SKM-1 (cell line): ENCODE measurements around the gene SNX25.
A peak's percentile ranks its signal among the peaks of the same experiment; 100 is the strongest.
"Not testable (repeated sequence)": the region's sequence is repeated elsewhere in the genome, so short reads cannot be mapped to it uniquely, and the experiment has no call there.

ENCODE experiments used
- DNase-seq: peaks from one replicate; lab custom pipeline; 2025; ENCODE audit not compliant: unreplicated experiment; lab: John Stamatoyannopoulos, UW

The SNX25 gene

DNA sequence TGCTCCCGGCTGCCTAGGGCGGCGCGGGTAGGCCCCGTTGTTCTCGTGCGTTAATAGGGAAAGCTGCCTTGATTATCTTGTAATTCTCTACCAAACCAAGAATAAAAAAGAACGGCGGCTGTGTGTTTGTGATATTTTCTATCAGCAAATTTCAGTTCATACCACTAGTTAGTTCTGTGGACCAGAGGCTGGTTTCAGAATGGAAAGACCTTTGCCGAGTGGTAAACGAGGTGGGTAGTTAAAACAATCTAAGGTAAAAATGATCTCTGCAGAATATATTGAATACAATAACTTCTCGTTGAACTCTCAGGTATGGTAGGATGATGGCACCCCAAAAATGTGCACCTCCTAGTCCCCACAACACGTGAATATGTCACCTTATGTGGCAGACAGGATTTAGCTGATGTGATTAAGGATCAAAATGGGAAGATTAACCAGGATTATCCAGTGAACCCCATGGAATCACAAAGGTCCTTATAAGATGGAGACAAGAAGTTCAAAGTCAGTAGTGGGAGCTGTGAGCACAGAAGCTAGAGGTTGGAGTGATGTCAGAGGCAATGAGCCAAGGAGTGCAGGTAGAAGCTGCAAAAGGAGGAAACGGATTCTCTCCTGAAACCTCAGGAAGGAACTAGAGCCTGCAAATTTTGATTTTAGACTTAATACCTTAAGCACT, 5.0 kb upstream of the SNX25 start:
- no peak for DNase-seq

DNA sequence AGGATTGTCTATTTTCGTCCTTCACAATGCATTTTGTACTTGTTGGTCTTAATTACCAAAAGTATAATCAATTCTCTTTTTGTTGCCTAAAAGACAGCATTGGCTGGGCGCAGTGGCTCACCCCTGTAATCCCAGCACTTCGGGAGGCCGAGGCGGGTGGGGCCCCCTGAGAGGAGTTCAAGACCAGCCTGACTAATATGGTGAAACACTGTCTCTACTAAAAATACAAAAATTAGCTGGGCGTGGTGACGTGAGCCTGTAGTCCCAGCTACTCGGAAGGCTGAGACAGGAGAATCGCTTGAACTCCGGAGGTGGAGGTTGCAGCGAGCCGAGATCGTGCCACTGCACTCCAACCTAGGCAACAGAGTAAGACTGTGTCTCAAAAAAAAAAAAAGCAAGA, 4.3 kb upstream of the SNX25 start:
- not testable (repeated sequence) for DNase-seq

DNA sequence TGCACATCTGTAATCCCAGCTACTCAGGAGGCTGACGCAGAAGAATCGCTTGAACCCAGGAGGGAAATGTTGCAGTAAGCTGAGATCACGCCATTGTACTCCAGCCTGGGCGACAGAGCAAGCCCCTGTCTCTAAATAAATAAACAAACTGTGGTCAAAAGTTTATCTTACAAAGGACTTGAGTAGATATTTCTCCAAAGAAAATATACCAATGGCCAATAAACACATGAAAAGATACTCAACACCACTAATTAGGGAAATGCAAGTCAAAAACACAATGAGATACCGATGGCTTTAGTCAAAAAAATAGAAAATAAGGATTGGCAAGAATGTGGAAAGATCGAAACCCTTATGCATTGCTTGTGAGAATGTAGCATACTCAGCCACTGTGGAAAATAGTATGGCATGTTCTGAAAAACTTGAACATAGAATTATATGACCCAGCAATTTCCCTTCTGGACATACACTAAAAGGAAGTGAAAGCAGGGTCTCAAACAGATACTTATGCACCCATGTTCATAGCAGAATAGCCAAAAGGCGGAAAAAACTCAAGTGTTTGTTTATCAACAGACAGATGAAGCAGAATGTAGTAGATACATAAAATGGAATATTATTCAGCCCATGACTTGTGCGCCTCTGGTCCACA, 3.6 kb upstream of the SNX25 start:
- DNase-seq: no peak

DNA sequence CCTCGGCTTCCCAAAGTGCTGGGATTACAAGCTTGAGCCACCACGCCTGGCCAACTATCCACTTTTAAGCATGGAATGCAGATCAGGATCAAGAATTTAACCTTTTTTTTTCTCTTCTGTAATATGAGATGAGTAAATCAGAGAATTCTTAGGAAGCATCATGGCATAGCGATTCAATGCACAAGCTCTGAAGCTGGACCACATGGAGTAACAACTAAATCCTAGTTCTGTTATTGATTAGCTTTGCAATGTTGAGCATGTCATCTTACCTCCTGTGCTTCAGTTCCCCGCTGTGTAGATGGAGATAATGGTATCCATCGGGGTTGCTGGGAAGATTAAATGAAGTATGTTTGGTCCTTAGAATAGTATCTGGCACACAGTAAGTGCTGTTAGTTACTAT, 1.9 kb upstream of the SNX25 start:
- no peak for DNase-seq

DNA sequence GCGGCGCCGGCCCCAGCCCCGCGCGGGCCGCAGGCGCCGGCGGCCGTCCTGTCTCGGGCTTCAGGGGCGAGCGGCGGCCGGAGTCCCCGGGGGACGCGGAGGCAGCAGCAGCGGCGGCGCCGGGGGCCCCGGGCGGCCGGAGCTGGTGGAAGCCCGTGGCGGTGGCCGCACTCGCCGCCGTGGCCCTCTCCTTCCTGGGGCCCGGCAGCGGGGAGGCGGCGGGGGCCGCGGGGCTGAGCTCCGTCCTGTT, 379 bp downstream of the SNX25 start:
- not testable (repeated sequence) for DNase-seq

DNA sequence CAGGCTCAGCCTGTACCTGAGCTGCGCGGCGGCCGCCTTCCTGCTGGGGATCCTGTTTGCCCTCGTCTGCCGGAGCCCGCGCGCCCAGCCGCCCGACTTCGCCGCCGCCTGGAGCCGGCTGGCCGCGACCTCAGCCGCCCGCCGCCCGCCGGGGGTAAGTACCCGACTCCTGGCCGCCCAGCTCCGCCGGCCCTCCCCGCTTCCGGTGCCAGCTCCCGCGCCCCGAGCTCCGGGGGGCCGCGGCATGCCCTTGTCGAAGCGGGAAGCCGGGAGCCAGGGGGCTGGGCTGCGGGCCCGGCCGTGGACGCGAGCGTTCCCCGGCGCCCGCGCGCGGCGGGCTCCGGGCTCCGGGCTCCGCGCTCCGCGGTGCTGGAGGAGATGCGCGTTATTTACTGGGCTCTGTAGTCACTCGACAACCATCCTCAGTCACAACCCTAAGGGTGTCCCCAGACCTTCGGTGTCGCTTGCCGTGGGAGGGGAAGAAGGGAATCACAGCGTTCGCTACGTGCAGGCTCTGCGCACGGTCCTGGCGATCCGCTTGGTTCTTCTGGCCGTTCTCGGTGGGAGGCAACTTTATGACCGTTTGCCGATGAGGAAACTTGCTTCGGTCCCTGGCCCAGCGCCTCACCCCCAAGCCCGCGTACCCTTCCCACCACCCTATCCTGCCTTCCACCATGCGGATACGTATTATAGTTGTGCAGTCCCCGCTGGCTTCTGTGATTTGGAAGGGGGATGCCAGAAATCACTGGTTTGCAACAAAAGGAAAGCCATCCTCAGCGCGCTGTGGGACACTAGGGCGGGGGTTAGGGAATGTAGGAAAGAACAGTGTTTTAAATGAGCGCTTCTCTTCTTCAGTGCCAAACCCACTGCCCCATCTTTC, 944 bp downstream of the SNX25 start:
- DNase-seq: no peak

DNA sequence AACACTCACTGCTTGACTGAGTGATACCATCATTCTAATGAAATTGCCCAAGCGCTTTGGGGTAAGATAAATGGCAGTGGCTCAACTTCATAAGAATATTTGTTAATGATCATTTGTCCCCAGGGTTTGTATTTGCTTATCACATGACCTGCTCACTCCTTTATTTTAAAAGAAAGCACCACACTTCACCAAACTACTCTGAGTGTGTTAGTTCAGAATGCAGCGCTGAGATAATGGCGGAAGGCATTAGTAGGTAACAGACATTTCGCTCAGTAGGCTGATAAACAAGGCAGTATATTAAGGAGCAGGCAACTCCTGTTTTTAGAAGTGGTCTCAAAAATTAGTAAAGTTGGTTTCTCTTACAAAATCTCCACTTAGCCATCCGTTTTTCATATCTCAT, 1.6 kb downstream of the SNX25 start:
- no peak for DNase-seq

DNA sequence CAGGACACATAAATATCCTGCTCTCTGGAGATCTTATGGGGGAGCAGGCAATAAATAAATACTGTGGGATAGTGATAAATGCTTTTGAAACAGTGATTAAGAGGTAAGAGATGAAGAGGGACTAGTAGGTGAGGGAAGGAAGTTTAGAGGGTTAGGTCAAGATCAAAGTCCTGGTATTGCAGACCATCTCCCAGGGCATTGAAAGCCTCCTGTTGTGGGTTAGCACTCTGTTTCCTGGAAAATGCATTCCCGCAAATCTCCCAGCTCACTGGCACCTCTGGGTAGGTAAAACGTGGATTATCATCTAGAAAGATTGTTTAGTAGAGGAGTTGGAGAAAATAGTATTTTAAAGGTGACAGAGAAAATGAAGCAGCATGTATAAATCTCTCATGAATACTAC, 2.2 kb downstream of the SNX25 start:
- no peak for DNase-seq

DNA sequence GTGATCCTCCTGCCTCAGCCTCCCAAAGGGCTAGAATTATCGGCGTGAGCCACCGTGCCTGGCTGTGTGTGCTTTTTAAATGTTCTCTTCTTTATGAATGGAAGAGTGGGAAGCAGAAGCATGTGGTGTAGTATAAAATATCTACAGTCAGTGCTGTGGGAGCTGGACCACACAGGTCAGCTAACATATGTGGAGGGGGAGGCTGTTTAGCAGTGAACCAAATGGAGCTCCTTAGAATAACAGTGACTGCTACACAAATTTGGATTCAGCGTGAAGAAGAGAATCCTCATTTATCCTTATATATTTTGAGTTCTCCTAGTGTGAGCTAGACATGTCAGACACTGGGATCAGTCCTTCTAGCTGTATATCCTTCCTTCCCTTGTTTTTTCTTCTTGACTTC, 3.2 kb downstream of the SNX25 start:
- DNase-seq: no peak

DNA sequence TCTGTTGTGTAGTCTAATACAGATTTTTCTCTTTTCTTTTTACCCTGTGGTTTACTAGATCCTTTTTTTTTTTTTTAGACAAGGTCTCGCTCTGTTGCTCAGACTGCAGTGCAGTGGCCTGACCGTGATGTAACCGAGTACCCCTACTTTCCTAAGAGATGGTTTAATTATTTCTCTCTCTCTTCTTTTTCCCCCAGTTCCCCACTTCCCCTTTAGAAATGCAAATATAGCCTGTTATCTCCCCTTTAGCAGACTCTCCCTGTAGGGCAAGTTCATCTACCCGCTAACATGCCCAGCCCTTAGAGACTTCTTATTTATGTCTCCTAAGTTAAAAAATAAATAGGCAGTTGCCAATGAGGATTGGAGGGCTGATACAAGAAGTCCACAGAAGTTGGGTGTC, 4.5 kb downstream of the SNX25 start:
- DNase-seq: peak; percentile 21

DNA sequence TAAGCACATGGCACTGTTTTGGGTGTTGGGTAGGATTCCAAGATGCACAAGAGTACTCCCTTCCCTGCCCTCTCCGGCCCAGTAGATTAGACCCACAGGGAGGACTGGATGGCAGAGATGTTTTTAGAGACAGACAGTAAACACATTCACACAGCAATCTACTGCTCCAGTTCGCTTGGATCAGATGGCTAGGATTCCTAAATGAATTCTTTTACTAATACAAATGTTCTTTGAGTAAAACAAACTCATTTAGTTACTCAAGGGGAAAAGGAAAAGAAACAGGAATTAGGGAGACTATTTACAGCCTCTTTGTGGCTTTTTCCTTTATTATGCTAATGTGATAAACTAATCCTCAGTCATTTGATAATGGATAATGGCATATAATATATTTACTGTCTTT, 5.9 kb downstream of the SNX25 start:
- DNase-seq: no peak

DNA sequence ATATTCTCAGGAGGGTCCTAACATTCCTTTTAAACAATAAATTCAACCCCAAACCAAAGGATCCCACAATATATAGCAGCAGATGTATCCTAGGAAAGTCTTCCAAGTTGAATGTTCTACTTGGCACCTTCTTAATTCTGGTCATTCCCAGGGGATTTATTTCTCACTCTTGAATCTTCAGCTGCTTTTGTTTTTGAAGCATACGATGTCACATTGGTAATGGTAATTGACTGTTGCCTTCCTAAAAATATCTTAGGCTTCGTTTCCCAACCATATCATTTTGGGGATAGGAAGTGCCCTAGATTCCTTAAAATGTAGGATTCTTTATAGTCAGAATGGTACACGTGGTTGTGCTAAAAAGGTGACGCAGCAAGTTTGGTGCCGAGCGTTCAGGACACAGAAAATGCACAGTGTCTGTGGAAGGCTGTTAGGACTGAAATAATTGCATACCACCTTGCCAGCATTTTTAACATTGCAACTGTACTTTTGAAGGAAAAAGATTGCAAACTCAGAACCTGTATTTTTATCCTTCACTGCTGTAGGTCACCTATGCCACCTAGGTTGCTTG, 8.1 kb downstream of the SNX25 start:
- DNase-seq: no peak

DNA sequence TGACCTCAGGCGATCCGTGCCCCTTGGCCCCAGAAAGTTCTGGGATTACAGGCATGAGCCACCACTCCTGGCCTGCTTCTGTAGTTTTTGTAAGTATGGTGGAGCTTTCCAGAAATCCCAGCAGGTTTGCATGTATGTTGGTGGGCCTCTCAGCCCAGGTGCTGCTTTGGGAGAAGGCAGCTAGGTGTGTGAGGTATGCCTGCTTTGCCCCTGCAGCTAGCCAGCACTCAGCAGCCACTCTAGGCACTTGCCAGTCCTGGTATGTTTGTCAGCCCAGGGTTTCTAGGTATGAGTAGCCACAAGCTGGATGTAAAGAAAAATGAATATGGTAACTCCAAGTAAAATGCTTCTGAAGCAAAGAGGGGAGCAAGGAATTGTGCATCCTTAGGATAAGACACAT, 8.9 kb downstream of the SNX25 start:
- no peak for DNase-seq

DNA sequence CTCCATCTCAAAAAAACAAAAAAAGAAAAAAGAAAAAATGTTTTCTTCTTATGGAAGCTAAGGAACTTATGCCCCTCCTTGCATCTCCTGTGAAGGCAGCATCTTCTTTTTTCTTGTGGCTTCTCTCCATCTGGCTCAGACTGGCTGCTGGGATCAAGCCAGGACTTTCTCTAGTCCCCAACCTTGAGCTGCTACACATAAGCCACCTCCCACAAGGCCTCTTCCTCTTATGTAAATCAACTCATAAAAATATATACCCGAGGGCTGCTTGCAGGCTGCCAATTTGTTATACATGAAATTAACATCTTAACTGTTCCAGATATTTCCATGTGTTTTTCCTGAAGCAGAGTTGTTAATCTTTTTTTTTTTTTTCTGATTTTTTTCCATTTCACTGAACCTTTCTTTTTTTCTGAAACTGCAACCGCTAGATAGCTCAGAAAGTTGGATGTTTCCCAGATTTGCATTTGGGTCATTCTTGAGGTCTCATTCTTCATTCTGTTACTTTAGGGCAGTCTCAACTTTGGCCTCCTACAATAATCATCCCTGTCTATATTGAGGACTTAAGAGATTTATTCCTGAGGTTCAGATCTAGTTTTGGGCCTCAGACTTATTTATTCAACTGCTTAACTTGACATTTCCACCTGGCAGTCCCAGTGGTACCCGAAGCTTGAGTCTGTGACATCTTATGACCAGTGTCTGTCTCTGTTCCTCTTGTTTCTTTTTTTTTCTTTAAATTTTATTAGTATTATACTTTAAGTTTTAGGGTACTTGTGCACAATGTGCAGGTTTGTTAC, 10.3 kb downstream of the SNX25 start:
- no peak for DNase-seq

DNA sequence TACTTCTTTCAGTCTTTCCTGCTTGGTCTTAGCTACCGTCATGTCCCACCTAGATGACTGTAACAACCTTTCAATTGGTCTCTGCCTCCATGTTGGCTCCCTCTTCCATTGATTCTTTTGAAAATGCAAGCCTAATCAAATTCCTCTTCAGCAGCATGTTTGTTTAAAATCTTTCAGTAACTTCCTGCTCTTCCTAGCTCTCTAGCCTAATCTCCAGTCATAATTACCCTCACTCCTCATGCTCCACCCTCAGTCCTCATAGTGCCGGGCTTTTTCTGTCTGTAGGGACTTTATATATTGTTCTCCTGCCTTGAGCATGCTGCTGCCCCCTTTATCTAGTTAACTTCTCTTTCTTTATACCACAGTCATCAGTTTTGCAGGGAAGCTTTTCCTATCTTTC, 12.1 kb downstream of the SNX25 start:
- no peak for DNase-seq

DNA sequence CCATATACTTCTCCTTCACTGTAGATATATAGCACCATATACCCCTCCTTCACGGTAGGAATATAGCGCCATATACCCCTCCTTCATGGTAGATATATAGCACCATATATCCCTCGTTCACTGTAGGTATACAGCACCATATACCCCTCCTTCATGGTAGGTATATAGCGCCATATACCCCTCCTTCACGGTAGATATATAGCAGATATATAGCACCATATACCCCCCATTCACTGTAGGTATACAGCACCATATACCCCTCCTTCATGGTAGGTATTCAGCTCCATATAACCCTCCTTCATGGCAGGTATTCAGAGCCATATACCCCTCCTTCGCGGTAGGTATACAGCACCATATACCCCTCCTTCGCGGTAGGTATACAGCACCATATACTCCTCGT, 12.5 kb downstream of the SNX25 start:
- DNase-seq: no peak

DNA sequence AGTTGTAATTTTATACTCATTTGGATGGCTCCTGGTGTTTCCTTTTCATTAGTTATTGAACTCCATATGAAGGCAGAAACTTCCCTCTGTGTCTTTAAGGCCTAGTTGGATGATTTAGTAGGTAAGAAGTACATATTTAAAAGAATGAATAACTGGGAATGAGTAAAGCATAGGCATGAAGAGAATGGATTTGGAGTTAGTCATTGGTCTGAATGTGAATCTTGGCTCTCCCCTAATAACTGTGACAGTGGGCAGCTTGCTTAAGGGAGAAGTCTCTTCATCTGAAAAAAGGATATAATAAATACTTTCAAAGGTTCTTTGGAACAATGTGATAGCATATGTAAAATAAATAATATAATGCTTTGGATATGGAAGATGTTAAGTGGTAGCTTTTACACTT, 13.2 kb downstream of the SNX25 start:
- DNase-seq: no peak

DNA sequence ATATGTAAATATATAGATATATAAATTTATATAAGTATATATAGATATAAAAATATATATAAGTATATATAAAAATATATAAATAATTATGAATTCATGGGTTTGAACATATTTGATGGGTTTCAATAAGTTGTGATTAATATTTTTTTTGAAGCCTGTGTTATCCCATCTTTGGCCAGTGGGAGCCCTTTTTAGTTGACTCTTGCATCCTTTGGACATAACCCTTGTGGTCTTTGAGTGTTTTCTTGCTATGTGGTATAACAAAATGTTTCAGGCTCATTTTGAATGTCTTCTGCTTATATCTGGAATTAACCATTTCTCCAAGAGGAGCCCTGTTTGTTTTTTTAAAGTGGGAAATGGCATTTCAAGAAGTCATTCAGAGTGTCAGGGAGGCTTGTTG, 15.2 kb downstream of the SNX25 start:
- no peak for DNase-seq

DNA sequence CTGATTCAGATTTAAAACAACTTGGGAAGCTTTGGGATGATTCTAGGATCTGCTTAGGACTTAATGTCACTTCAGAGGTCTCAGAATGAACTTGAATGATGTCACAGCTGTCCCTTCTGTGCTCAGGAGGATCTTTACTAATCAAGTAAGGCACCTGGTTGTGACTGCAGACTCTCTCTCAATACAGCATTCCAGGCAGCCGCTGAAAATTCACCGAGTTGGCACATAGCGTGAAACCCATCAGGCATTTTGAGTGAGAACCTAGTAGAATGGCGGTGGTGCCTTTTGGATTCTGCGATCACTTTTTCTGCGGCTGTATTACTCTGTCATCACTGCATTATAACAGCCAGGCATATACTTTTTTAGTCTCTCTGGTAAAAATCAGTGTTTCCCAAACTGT, 16.5 kb downstream of the SNX25 start:
- no peak for DNase-seq

DNA sequence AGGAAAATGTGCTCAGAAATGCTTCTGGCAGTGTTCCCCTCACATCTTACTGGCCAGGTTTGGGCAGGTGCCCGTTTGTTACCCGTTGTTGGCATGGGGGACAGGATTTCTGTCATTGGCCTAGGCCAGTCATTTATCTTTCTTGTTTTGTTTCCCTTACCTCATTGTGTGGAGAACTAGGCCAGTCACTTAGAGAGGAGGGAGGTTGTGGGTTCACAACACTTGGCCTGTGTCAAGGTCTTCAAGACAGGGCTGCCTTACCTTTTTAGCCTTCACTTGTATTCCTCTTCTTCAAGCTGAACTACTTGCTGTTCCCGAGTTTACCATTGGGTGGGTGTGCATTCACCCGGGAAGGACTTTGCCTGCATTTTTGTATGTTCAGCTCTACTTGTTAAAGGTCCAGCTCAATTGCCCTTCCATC, 17.7 kb downstream of the SNX25 start:
- no peak for DNase-seq

DNA sequence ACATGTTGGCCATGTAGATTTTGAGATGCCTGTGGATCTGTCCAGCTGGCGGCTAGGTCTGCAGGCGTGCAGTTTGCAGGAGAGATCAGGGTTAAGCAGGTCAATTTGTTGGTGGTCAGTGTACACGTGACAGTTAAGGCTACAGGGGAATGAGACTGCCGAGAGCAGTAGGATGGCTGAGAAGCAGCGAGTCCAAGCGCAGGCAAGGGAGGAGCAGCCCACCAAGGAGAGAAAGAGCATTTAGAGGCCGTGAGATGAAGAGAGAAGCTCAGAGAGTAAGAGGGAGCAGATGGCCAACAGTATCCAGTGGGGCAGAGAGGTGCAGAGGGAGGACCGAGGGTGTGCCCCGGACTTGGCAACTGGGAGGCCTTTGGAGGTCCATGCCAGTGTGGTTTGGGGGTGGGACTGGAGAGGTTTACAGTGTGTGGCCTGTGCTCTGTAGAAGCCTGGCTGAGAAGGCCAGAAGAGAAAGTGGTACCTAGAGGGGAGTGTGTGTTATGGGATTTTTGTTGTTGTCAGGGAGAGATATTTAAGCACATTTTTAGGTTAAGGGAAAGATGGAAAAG, 18.4 kb downstream of the SNX25 start:
- no peak for DNase-seq
